Right lobe of liver (tissue), 4 donors: ENCODE measurements around the gene RPIA.

Source experiments
- POLR2A ChIP-seq: fragments of 450-650 bp; IDR thresholded peaks from one replicate; pipeline ENCODE4 v1.6.1; 2017; ENCODE audit warnings: antibody characterized with exemption, mild to moderate bottlenecking
- TF ChIP-seq, protein P1 (sequence below), 4 donors: fragments of 200-600 bp in 3 of 4; fragments of 450-650 bp in 1 of 4; IDR thresholded peaks; one replicate each; pipeline versions ENCODE4 v1.5.1 to v1.8.0; 2016 to 2022; ENCODE audit warnings: antibody characterized with exemption in 4 of 4, mild to moderate bottlenecking in 2 of 4
- donor health status: DM: no; HTN: no; CAD: no.
- donor health status: DM: no; HTN: no; CAD: no.
- donor health status: DM: no; HTN: yes; CAD: no.

DNA sequence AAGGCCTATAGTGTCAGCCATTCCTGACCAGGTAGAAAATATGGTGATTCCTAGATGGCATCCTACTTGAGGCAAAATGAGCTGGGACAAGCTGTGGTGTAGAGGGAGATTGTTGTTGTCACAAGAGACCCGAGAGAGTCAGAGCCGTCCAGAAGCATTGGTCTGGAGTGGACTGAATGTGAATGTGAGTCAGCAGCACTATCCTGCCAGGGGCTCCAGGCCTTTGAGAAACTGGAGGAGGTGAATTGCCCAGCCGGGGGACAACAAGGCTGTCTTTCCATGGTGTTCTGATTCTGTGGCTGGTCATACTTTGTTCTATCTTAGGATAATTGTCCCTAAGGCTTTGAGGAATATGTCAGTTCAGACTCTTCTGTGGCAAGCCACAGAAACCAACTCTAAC, 34.8 kb upstream of the RPIA start:
- TF ChIP-seq POLR2A, result no peak
- TF ChIP-seq, protein P1, sequence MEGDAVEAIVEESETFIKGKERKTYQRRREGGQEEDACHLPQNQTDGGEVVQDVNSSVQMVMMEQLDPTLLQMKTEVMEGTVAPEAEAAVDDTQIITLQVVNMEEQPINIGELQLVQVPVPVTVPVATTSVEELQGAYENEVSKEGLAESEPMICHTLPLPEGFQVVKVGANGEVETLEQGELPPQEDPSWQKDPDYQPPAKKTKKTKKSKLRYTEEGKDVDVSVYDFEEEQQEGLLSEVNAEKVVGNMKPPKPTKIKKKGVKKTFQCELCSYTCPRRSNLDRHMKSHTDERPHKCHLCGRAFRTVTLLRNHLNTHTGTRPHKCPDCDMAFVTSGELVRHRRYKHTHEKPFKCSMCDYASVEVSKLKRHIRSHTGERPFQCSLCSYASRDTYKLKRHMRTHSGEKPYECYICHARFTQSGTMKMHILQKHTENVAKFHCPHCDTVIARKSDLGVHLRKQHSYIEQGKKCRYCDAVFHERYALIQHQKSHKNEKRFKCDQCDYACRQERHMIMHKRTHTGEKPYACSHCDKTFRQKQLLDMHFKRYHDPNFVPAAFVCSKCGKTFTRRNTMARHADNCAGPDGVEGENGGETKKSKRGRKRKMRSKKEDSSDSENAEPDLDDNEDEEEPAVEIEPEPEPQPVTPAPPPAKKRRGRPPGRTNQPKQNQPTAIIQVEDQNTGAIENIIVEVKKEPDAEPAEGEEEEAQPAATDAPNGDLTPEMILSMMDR (IDR thresholded peaks at IDR 0.05), result no peak
